Esophagus squamous epithelium (tissue), 5 donors: Measurements from ENCODE around the gene OR2H2. TPM values are rescaled to one million over a fixed set of nuclear protein-coding genes. Genes with fewer than 3 reads are reported as not detected.

Experiments
- DNase-seq: peaks from one replicate; lab custom pipeline; 2025; lab: John Stamatoyannopoulos, UW
- H3K27ac ChIP-seq, 4 donors: fragments of 200-600 bp; sonication (generic); one replicate each; pipeline ENCODE4 v1.5.1; 2016 to 2019; ENCODE audit warnings: mild to moderate bottlenecking in 1 of 4
- H3K27me3 ChIP-seq, 4 donors: fragments of 200-600 bp; sonication (generic); 1 replicate in 3 of 4; 2 replicates in 1 of 4; pipeline versions ENCODE4 v1.5.1 to v1.6.0; 2017 to 2021; ENCODE audit warnings: antibody characterized with exemption in 1 of 4
- H3K36me3 ChIP-seq, 3 donors: fragments of 200-600 bp; sonication (generic); one replicate each; pipeline ENCODE4 v1.5.1; 2016 to 2019
- H3K4me1 ChIP-seq, 3 donors: fragments of 200-600 bp; sonication (generic); one replicate each; pipeline ENCODE4 v1.5.1; 2017 to 2019
- H3K4me3 ChIP-seq, 4 donors: fragments of 200-600 bp; sonication (generic); 1 replicate in 3 of 4; 2 replicates in 1 of 4; pipeline ENCODE4 v1.5.1; 2016 to 2019; ENCODE audit warnings: mild to moderate bottlenecking in 2 of 4, moderate library complexity in 1 of 4
- H3K9me3 ChIP-seq, 3 donors: fragments of 200-600 bp; sonication (generic); one replicate each; pipeline ENCODE4 v1.5.1; 2016 to 2019
- POLR2A ChIP-seq, 4 donors: fragments of 450-650 bp; IDR thresholded peaks; one replicate each; pipeline ENCODE4 v1.6.1; 2017; ENCODE audit warnings: antibody characterized with exemption in 4 of 4, mild to moderate bottlenecking in 4 of 4, moderate library complexity in 3 of 4
- WGBS, 2 donors: methylation state at CpG; one replicate each; pipeline ENCODE4 v1.1.5; 2018; 5-methylcytosine and 5-hydroxymethylcytosine counted together
- intact Hi-C: fragments of 100-400 bp; cut with DNase I; formaldehyde crosslinking; loops from one replicate; pipeline ENCODE4 v1.15.0; 2022
- total RNA-seq, 4 donors: library from RNA; depleted of rRNA; stranded (reverse); fragments of >200 nt; gene quantifications; one replicate each; pipeline ENCODE4 v1.1.0, GENCODE V29; 2016
- TF ChIP-seq, protein P1 (sequence below), 6 experiments: fragments of 450-650 bp in 4 of 6; fragments of 200-600 bp in 2 of 6; sonication (generic) in 2 of 6; IDR thresholded peaks; one replicate each; pipeline ENCODE4 v1.5.1; 2016 to 2019; ENCODE audit warnings: antibody characterized with exemption in 6 of 6, mild to moderate bottlenecking in 4 of 6, moderate library complexity in 4 of 6
- donor health status: DM: yes; HTN: yes; CAD: no.

OR2H2 gene
- total RNA-seq, 4 donors from 2014 or later, result not detected

DNA sequence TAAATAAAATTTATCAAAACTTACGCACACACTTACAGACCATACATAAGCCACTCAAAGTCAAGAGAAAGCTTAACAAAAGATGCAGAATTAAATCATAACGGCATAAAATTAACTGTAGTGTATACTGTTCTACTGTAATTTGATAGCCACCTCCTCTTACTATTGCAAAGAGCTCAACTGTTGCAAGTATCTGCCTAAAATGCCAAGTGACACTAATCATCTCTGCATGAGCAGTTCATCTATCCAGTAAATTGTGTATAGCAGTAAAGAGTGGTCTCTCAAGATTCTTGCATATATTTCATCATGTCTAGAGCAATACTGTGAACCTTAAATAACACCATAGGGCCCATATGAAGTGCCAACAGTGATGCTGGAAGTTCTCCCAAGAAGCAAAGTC lies 12.3 kb downstream of the OR2H2 start:
- no peak for DNase-seq
- WGBS, 2 donors, result 75 to 78% methylated on average over 2 of the region's 2 CpGs
- TF ChIP-seq, protein P1, sequence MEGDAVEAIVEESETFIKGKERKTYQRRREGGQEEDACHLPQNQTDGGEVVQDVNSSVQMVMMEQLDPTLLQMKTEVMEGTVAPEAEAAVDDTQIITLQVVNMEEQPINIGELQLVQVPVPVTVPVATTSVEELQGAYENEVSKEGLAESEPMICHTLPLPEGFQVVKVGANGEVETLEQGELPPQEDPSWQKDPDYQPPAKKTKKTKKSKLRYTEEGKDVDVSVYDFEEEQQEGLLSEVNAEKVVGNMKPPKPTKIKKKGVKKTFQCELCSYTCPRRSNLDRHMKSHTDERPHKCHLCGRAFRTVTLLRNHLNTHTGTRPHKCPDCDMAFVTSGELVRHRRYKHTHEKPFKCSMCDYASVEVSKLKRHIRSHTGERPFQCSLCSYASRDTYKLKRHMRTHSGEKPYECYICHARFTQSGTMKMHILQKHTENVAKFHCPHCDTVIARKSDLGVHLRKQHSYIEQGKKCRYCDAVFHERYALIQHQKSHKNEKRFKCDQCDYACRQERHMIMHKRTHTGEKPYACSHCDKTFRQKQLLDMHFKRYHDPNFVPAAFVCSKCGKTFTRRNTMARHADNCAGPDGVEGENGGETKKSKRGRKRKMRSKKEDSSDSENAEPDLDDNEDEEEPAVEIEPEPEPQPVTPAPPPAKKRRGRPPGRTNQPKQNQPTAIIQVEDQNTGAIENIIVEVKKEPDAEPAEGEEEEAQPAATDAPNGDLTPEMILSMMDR (IDR thresholded peaks at IDR 0.05), result no peak
- no peak for TF ChIP-seq POLR2A (IDR thresholded peaks at IDR 0.05)
- peaks cover 0 to 5% (median 0%) of the 10 kb centered on the region in 4 donors for H3K27me3 ChIP-seq
- H3K4me3 ChIP-seq, result no peak overlapping the region
- no peak overlapping the region for H3K27ac ChIP-seq
- H3K9me3 ChIP-seq, result no peaks in the 10 kb centered on the region
- peaks cover 0 to 4% (median 0%) of the 10 kb centered on the region in 3 donors for H3K4me1 ChIP-seq
- H3K36me3 ChIP-seq, result peaks cover 0 to 5% (median 0%) of the 10 kb centered on the region in 3 donors
- intact Hi-C loops, result no loop called here

DNA sequence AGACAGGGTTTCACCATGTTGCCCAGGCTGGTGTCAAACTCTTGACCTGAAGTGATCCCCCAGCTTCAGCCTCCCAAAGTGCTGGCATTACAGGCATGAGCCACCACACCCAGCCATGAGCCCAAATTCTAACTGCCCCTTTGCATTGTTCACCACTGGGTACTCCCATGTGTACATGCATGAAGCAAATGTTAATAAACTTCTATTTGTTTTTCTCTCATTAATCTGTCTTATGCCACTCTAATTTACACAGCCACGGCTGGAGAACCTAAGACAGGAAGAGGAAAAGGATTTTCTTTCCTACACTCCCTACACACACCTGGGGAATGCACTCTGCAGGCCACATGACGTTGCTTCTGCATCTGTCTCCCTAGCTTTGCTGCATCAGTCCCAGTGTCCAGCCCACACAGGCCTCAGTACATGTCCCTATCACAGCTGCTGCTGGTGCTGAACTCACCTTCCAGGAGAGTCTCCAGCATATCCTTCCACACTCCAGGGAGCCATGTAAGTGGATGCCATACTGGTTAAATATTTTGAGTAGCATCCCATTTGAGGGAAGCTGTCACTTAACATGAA lies 13.3 kb downstream of the OR2H2 start:
- no peak overlapping the region for H3K27ac ChIP-seq
- H3K4me1 ChIP-seq, result peaks cover 0 to 4% (median 0%) of the 10 kb centered on the region in 3 donors
- TF ChIP-seq POLR2A (IDR thresholded peaks at IDR 0.05), result no peak
- TF ChIP-seq, protein P1 (IDR thresholded peaks at IDR 0.05), result no peak
- no peak for DNase-seq
- H3K9me3 ChIP-seq, result no peaks in the 10 kb centered on the region
- 19 to 24% methylated on average over 2 of the region's 2 CpGs for WGBS, 2 donors
- no peak overlapping the region for H3K4me3 ChIP-seq
- intact Hi-C loops, result no loop called here
- H3K27me3 ChIP-seq, result peaks cover 0 to 5% (median 0%) of the 10 kb centered on the region in 4 donors
- H3K36me3 ChIP-seq, result peaks cover 0 to 14% (median 0%) of the 10 kb centered on the region in 3 donors

DNA sequence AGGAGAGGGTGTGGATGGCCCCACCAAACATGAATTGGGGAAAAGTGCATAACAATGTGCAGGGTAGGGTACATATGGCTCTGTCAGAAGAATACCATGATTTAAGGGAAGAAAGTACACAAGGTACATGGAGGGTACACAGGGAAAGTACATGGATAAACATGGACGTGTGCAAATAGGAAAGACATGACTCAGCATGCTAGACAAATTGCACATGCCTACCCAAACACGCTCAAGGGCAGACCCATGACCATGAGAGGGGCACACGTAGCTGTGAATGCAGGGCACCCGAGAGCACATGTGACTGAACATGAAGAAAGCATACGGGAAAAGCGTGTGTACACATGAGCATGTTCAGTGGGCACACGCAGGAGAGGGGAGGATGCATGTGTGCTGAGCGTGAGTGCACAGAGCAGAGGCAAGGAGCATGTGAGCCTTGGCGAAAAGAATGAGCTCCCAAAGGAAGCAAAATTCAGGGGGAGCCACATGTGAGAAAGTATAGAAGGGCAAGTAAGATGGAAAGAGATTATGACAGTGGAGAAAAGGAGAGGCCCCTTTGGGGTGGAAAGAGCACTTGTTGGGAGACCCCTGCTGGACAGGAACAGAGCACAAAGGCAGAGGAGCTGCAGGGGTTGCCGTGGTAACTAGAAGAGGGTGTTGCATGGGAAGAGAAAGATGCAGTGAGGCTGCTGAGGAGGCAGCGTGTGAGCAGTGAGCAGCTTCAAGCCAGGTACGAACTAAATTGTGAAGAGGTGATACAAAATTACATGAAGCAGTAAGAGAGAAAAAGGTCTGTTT lies 17.8 kb downstream of the OR2H2 start:
- H3K27me3 ChIP-seq, result no peaks in the 10 kb centered on the region
- DNase-seq, result no peak
- H3K27ac ChIP-seq, result no peak overlapping the region
- H3K4me3 ChIP-seq, result no peak overlapping the region
- TF ChIP-seq POLR2A (IDR thresholded peaks at IDR 0.05), result no peak
- TF ChIP-seq, protein P1 (IDR thresholded peaks at IDR 0.05), result no peak
- intact Hi-C loops, result no loop called here
- WGBS, 2 donors, result 78 to 80% methylated on average over 12 of the region's 12 CpGs
- peaks cover 6 to 59% (median 8%) of the 10 kb centered on the region in 3 donors for H3K36me3 ChIP-seq
- no peaks in the 10 kb centered on the region for H3K9me3 ChIP-seq
- no peaks in the 10 kb centered on the region for H3K4me1 ChIP-seq

DNA sequence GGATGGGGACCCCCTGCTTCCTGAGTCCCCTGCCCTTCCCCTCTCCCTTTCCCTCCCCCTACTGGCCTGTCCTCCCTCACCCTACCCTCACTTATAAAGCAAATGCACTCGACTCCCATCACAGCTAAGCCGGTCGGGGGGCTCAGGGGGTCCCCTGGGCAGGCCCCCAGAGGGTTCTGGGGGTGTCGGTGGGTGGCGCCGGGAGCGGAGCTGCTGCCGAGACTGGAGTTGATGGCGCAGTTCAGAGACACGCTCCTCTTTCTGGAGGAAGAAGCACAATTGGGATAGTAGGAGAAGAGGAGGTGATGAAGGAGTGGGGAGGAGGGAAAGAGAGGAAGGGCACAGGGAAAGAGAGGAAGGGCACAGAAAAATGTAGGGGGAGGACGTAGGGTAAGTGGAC lies 18.5 kb downstream of the OR2H2 start:
- Histone ChIP-seq H3K4me1 (no peaks in the 10 kb centered on the region), H3K27ac (no peak overlapping the region), H3K36me3 (peaks cover 6 to 66% (median 8%) of the 10 kb centered on the region in 3 donors), H3K9me3 (no peaks in the 10 kb centered on the region), H3K27me3 (no peaks in the 10 kb centered on the region), H3K4me3 (no peak overlapping the region)
- TF ChIP-seq, protein P1 (IDR thresholded peaks at IDR 0.05), result no peak
- TF ChIP-seq POLR2A (IDR thresholded peaks at IDR 0.05), result no peak
- no peak for DNase-seq
- WGBS, 2 donors, result 46 to 86% methylated on average over 2 to 11 of the region's 11 CpGs
- intact Hi-C loops, result no loop called here

DNA sequence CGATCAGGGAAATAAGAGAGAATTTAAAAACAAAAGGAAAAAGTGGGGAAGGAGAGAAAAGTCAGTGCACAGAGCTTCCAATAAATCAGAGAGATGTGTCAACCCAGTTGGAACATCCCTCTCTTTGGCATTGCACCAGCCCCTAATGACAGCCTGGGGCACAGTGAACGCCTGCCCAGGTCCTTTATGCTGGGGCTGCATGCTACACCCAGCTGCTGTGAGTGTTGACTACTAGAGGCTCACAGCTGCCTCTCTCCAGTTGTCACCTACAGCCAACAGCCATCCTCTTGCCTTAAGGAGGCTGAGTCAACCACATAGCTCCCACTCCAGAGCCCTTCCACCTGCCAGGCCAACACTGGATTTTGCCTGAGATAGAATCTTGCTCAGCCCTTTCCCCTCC lies 19.0 kb downstream of the OR2H2 start:
- no peaks in the 10 kb centered on the region for H3K4me1 ChIP-seq
- H3K27ac ChIP-seq, result no peak overlapping the region
- WGBS, 2 donors, result 36 to 55% methylated on average over 2 of the region's 2 CpGs
- no peak overlapping the region for H3K4me3 ChIP-seq
- H3K27me3 ChIP-seq, result no peaks in the 10 kb centered on the region
- peaks cover 6 to 71% (median 9%) of the 10 kb centered on the region in 3 donors for H3K36me3 ChIP-seq
- TF ChIP-seq, protein P1 (IDR thresholded peaks at IDR 0.05), result no peak
- TF ChIP-seq POLR2A (IDR thresholded peaks at IDR 0.05), result no peak
- no peaks in the 10 kb centered on the region for H3K9me3 ChIP-seq
- intact Hi-C loops, result no loop called here
- DNase-seq, result no peak
